K562 (cell line): Measurements from ENCODE around the gene WDR91. TPM values are rescaled to one million over a fixed set of nuclear protein-coding genes. Genes with fewer than 3 reads are reported as not detected.

Source experiments
- COPS2 ChIP-seq: fragments of 450-650 bp; conservative IDR thresholded peaks from 2 replicates; pipeline ENCODE4 v1.6.1; 2016; ENCODE audit warnings: mild to moderate bottlenecking, moderate library complexity
- FOXA3 ChIP-seq, 2 experiments: fragments of 450-650 bp in 1 of 2; sonication (generic) in 1 of 2; formaldehyde crosslinking; IDR thresholded peaks in 1 of 2; conservative IDR thresholded peaks in 1 of 2; 2 replicates each; pipeline versions ENCODE4 v1.4.0 to v1.8.0; 2020 to 2022; ENCODE audit warnings: mild to moderate bottlenecking in 2 of 2, missing genetic modification reagents in 1 of 2
- KDM1A ChIP-seq, 2 experiments: fragments of 450-650 bp; IDR thresholded peaks; 2 replicates each; pipeline ENCODE4 v1.6.1; 2016; ENCODE audit warnings: mild to moderate bottlenecking in 2 of 2
- MCM3 ChIP-seq: fragments of 450-650 bp; IDR thresholded peaks from 2 replicates; pipeline ENCODE4 v1.6.1; 2016
- MEF2D ChIP-seq: conservative IDR thresholded peaks from 2 replicates; pipeline ENCODE4 v1.6.1; 2016; ENCODE audit warnings: low read depth, missing genetic modification characterization, missing compliant biosample characterization
- POLR2G ChIP-seq: fragments of 200-400 bp; formaldehyde crosslinking; IDR thresholded peaks from 2 replicates; pipeline ENCODE4 v1.6.1; 2017; ENCODE audit warnings: low read depth, mild to moderate bottlenecking, antibody characterized with exemption, low read length, moderate library complexity
- RAD21 ChIP-seq, 2 experiments: fragments of 250-450 bp in 1 of 2; fragments of 450-650 bp in 1 of 2; sonication (Bioruptor Pico) in 1 of 2; formaldehyde crosslinking in 1 of 2; IDR thresholded peaks in 1 of 2; conservative IDR thresholded peaks in 1 of 2; 2 replicates each; pipeline versions ENCODE4 v1.4.0 to v1.8.0; 2020 to 2022; ENCODE audit warnings: mild to moderate bottlenecking in 2 of 2, moderate library complexity in 1 of 2
- SMAD4 ChIP-seq: fragments of 250-450 bp; sonication (Bioruptor Pico); conservative IDR thresholded peaks from 2 replicates; pipeline ENCODE4 v1.8.0; 2021; ENCODE audit warnings: inconsistent platforms, mild to moderate bottlenecking, moderate library complexity
- SPI1 ChIP-seq: IDR thresholded peaks from 2 replicates; pipeline ENCODE4 v1.6.1; 2011; ENCODE audit warnings: low read depth, low read length, control low read depth, borderline replicate concordance
- SRSF1 ChIP-seq: fragments of 200-400 bp; formaldehyde crosslinking; IDR thresholded peaks from 2 replicates; pipeline ENCODE4 v1.6.1; 2017; ENCODE audit warnings: mild to moderate bottlenecking, low read depth, low read length, moderate library complexity
- TEAD4 ChIP-seq, 2 experiments: sonication (generic) in 1 of 2; formaldehyde crosslinking in 1 of 2; IDR thresholded peaks; 2 replicates each; pipeline versions ENCODE4 v1.6.1 to v1.8.0; 2012 to 2022; ENCODE audit warnings: borderline replicate concordance in 1 of 2, inconsistent platforms in 1 of 2, low read length in 1 of 2, mild to moderate bottlenecking in 1 of 2, missing genetic modification reagents in 1 of 2
- WHSC1 ChIP-seq: IDR thresholded peaks from one replicate; pipeline ENCODE4 v1.6.1; 2012; ENCODE audit warnings: low read length, control low read depth, inconsistent platforms
- ZC3H4 ChIP-seq: sonication (generic); formaldehyde crosslinking; IDR thresholded peaks from 2 replicates; pipeline ENCODE4 v1.9.0; 2021; ENCODE audit warnings: missing genetic modification reagents, borderline replicate concordance
- ZNF316 ChIP-seq: fragments of 450-650 bp; IDR thresholded peaks from 2 replicates; pipeline ENCODE4 v1.6.1; 2016
- ZNF589 ChIP-seq: fragments of 200-800 bp; sonication (Bioruptor generic); IDR thresholded peaks from 2 replicates; pipeline ENCODE4 v1.6.1; 2016; ENCODE audit warnings: low read depth, missing genetic modification characterization, missing compliant biosample characterization
- polyA plus RNA-seq, 8 experiments: library from polyadenylated mRNA; depleted of rRNA in 4 of 8; stranded (reverse) in 5 of 8; unstranded in 3 of 8; fragments of >200 nt; fragmentation: Nextera tagmentation in 2 of 8; fragmentation: Illumina TruSeq in 1 of 8; extraction: Ambion mirVana in 2 of 8; extraction: Trizol in 1 of 8; gene quantifications; 2 replicates each; pipeline versions ENCODE4 v1.2.1 to v1.2.3, GENCODE V29; 2011 to 2014; ENCODE audit warnings: inconsistent platforms in 1 of 8, missing spikeins in 1 of 8
- total RNA-seq, 7 experiments: library from RNA; depleted of rRNA in 6 of 7; stranded (reverse); fragments of >200 nt in 6 of 7; fragmentation: Illumina TruSeq in 2 of 7; extraction: Trizol in 2 of 7; gene quantifications; 2 replicates each; pipeline versions ENCODE4 v1.2.1 to v1.2.3, GENCODE V29; 2011 to 2021; ENCODE audit warnings: low replicate concordance in 1 of 7
- TF ChIP-seq, protein P1 (sequence below): sonication (generic); formaldehyde crosslinking; IDR thresholded peaks from 2 replicates; pipeline ENCODE4 v1.4.0; 2020; ENCODE audit warnings: mild to moderate bottlenecking, missing genetic modification reagents
- TF ChIP-seq, protein P2 (sequence below): sonication (generic); formaldehyde crosslinking; IDR thresholded peaks from 2 replicates; pipeline ENCODE4 v1.8.0; 2023; ENCODE audit warnings: mild to moderate bottlenecking, missing genetic modification reagents
- TF ChIP-seq, protein P3 (sequence below), 2 experiments: IDR thresholded peaks in 1 of 2; conservative IDR thresholded peaks in 1 of 2; 2 replicates each; pipeline ENCODE4 v1.6.1; 2016; ENCODE audit warnings: low read depth in 2 of 2, mild to moderate bottlenecking in 1 of 2, missing compliant biosample characterization in 1 of 2, missing genetic modification characterization in 1 of 2, moderate library complexity in 1 of 2

The WDR91 gene
- total and polyA plus RNA-seq, 9 of the 15 experiments (the other 6 are each of a cell fraction or from before 2014, with no cell fraction given) = 1.9 to 18.2 (median 9.8) TPM

DNA sequence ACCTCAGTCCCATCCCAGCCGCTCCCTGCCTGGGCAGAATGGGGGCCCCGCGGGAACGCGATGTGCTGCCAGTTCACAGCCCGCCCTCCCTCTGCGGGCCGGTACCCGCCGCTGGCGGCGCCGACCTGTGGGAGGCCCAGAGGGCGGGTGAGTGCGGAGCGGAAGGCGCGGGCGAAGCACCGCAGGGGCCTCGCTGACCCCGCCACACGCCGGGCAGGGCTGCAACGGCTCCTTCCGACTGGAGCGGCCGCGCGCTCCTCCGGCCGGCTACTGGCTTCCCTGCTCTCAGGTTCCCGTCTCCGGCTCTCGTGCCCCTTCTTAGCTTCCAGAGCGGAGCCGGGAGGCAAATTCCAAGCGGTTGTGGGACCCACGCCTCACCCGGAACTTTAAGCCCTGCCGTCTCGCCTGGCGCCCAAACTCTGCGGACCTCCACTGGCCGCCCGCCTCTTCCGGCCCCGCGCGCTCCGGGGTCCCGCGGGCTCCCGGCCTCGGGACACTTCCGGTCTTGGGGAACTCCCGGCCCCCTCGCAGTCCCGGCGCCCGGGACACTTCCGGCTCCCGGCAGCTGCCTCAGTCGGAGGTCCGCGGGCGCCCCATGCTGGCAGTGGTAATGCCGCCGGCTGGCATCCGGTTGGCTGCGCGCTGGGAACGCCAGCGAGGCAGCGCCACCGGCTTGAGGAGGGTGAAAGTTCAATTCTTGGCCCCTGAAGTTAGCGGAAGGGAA lies 40.9 kb downstream of the WDR91 start, which contains the start of gene CYREN (continued):
- TF ChIP-seq COPS2 (no peak), SRSF1 (peak; percentile 92), SMAD4 (CRISPR knock-in tag) (peak; percentile 94), RAD21 (CRISPR knock-in tag; conservative IDR thresholded peaks at IDR 0.05 in 1 of 2, IDR thresholded peaks at IDR 0.05 in 1 of 2) (peak; percentile 98 to 99), MCM3 (no peak), FOXA3 (CRISPR knock-in tag; conservative IDR thresholded peaks at IDR 0.05 in 1 of 2, IDR thresholded peaks at IDR 0.05 in 1 of 2) (peak in 1 of 2 experiments; percentile 86; a peak in 2 of 4 replicates), MEF2D (peak; percentile 53; the same call in 1 of the 2 replicates), KDM1A (IDR thresholded peaks at IDR 0.05) (no peak), SPI1 (0 out of 2 replicates have a peak, but pooled peaks have one; percentile 8), TEAD4 (IDR thresholded peaks at IDR 0.05; ENCODE audit: low read length) (peak; percentile 52), TEAD4 (CRISPR knock-in tag; IDR thresholded peaks at IDR 0.05; ENCODE audit: borderline replicate concordance) (peak; percentile 92), WHSC1 (no peak), ZNF316 (no peak), ZNF589 (CRISPR knock-in tag) (peak; percentile 82; the same call in 1 of the 2 replicates), POLR2G (peak; percentile 98), ZC3H4 (no peak)
- TF ChIP-seq, protein P1, sequence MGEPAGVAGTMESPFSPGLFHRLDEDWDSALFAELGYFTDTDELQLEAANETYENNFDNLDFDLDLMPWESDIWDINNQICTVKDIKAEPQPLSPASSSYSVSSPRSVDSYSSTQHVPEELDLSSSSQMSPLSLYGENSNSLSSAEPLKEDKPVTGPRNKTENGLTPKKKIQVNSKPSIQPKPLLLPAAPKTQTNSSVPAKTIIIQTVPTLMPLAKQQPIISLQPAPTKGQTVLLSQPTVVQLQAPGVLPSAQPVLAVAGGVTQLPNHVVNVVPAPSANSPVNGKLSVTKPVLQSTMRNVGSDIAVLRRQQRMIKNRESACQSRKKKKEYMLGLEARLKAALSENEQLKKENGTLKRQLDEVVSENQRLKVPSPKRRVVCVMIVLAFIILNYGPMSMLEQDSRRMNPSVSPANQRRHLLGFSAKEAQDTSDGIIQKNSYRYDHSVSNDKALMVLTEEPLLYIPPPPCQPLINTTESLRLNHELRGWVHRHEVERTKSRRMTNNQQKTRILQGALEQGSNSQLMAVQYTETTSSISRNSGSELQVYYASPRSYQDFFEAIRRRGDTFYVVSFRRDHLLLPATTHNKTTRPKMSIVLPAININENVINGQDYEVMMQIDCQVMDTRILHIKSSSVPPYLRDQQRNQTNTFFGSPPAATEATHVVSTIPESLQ (CRISPR knock-in tag) = 0 out of 2 replicates have a peak, but pooled peaks have one; percentile 71
- TF ChIP-seq, protein P2, sequence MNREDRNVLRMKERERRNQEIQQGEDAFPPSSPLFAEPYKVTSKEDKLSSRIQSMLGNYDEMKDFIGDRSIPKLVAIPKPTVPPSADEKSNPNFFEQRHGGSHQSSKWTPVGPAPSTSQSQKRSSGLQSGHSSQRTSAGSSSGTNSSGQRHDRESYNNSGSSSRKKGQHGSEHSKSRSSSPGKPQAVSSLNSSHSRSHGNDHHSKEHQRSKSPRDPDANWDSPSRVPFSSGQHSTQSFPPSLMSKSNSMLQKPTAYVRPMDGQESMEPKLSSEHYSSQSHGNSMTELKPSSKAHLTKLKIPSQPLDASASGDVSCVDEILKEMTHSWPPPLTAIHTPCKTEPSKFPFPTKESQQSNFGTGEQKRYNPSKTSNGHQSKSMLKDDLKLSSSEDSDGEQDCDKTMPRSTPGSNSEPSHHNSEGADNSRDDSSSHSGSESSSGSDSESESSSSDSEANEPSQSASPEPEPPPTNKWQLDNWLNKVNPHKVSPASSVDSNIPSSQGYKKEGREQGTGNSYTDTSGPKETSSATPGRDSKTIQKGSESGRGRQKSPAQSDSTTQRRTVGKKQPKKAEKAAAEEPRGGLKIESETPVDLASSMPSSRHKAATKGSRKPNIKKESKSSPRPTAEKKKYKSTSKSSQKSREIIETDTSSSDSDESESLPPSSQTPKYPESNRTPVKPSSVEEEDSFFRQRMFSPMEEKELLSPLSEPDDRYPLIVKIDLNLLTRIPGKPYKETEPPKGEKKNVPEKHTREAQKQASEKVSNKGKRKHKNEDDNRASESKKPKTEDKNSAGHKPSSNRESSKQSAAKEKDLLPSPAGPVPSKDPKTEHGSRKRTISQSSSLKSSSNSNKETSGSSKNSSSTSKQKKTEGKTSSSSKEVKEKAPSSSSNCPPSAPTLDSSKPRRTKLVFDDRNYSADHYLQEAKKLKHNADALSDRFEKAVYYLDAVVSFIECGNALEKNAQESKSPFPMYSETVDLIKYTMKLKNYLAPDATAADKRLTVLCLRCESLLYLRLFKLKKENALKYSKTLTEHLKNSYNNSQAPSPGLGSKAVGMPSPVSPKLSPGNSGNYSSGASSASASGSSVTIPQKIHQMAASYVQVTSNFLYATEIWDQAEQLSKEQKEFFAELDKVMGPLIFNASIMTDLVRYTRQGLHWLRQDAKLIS (CRISPR knock-in tag) = peak; percentile 83; the same call in 1 of the 2 replicates
- TF ChIP-seq, protein P3, sequence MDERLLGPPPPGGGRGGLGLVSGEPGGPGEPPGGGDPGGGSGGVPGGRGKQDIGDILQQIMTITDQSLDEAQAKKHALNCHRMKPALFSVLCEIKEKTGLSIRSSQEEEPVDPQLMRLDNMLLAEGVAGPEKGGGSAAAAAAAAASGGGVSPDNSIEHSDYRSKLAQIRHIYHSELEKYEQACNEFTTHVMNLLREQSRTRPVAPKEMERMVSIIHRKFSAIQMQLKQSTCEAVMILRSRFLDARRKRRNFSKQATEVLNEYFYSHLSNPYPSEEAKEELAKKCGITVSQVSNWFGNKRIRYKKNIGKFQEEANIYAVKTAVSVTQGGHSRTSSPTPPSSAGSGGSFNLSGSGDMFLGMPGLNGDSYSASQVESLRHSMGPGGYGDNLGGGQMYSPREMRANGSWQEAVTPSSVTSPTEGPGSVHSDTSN (CRISPR knock-in tag; IDR thresholded peaks at IDR 0.05; ENCODE audit: low read depth) = peak; percentile 7; the same call in 1 of the 2 replicates
- TF ChIP-seq, protein P3 (tag; conservative IDR thresholded peaks at IDR 0.05; ENCODE audit: low read depth) = no peak
